Stimulated activated naive CD8-positive, alpha-beta T cell treated with anti-CD3 and anti-CD28 coated beads, Interleukin-15, amount 100 ng/mL, for 72 hours (primary cell): ENCODE data around the gene RPL7A.
"Not testable (repeated sequence)": the region's sequence is repeated elsewhere in the genome, so short reads cannot be mapped to it uniquely, and the experiment has no call there.

Source experiments
- ATAC-seq: fragments of 150-1000 bp; cut with Tn5 transposase; 2 replicates; pipeline ENCODE4 v1.10.0; 2021; ENCODE audit warnings: mild to moderate bottlenecking, moderate library complexity
- DNase-seq, 2 donors: peaks; one replicate each; pipeline ENCODE4 v3.0.0; 2021 to 2022
- H3K27ac Mint-ChIP-seq, 2 donors: one replicate each; pipeline ENCODE4 v1.8.0; 2022; ENCODE audit warnings: mild to moderate bottlenecking in 2 of 2, mixed read lengths in 2 of 2, moderate library complexity in 2 of 2
- H3K27me3 Mint-ChIP-seq: one replicate; pipeline ENCODE4 v1.8.0; 2022; ENCODE audit warnings: mixed read lengths
- H3K4me1 Mint-ChIP-seq: one replicate; pipeline ENCODE4 v1.8.0; 2022; ENCODE audit warnings: mild to moderate bottlenecking, mixed read lengths
- H3K4me3 Mint-ChIP-seq, 2 donors: one replicate each; pipeline ENCODE4 v1.8.0; 2022; ENCODE audit warnings: mild to moderate bottlenecking in 2 of 2, mixed read lengths in 2 of 2, moderate library complexity in 1 of 2
- H3K9me3 Mint-ChIP-seq, 2 donors: one replicate each; pipeline ENCODE4 v1.8.0; 2022; ENCODE audit warnings: mixed read lengths in 2 of 2

RPL7A gene

GRCh38 chr9:133347985-133348717 lies at the start of gene RPL7A, which contains the start of gene MED22:
TSS of gene RPL7A (plus strand) at chr9:133348218. CDS start at chr9:133348244, 26 bp downstream.
TSS of gene MED22 (minus strand) at chr9:133348131. CDS start at chr9:133346662, 1,469 bp downstream.
- H3K4me1 Mint-ChIP-seq = peaks cover 57% of the 10 kb centered on the region
- H3K27ac Mint-ChIP-seq = peak within 1 kb of the TSS; percentile 100
- H3K4me3 Mint-ChIP-seq = peak within 1 kb of the TSS; percentile 96 to 99

GRCh38 chr9:133299996-133300395 lies 48.0 kb upstream of the RPL7A start:
- not testable (repeated sequence) for H3K27me3 Mint-ChIP-seq, ATAC-seq, DNase-seq, H3K9me3 Mint-ChIP-seq, H3K4me3 Mint-ChIP-seq, H3K27ac Mint-ChIP-seq, H3K4me1 Mint-ChIP-seq

More at GRCh38 chr9:133347985-133348717, at the start of gene RPL7A, which contains the start of gene MED22:
- Mint-ChIP-seq H3K27me3 (no peaks in the 10 kb centered on the region), H3K9me3 (no peaks in the 10 kb centered on the region)
- ATAC-seq (peak; percentile 85), DNase-seq (peak; percentile 91 to 95)

- H3K27ac Mint-ChIP-seq = no peak overlapping the region
- no peak overlapping the region for H3K4me3 Mint-ChIP-seq
- peaks cover 7% of the 10 kb centered on the region for H3K27me3 Mint-ChIP-seq
- ATAC-seq (no peak), DNase-seq (no peak)
- H3K4me1 Mint-ChIP-seq = no peaks in the 10 kb centered on the region
- H3K9me3 Mint-ChIP-seq = no peaks in the 10 kb centered on the region
Observed at GRCh38 chr9:133301253-133302230, 46.5 kb upstream of the RPL7A start.

- ATAC-seq = no peak
- Mint-ChIP-seq H3K4me1 (no peaks in the 10 kb centered on the region), H3K9me3 (no peaks in the 10 kb centered on the region), H3K27ac (no peak overlapping the region), H3K27me3 (peaks cover 12% of the 10 kb centered on the region), H3K4me3 (no peak overlapping the region)
- no peak for DNase-seq
Observed at GRCh38 chr9:133303266-133304157, 44.5 kb upstream of the RPL7A start.

- no peak overlapping the region for H3K4me3 Mint-ChIP-seq
- no peak overlapping the region for H3K27ac Mint-ChIP-seq
- no peaks in the 10 kb centered on the region for H3K4me1 Mint-ChIP-seq
- DNase-seq = no peak
- no peak for ATAC-seq
- no peaks in the 10 kb centered on the region for H3K9me3 Mint-ChIP-seq
- peaks cover 14% of the 10 kb centered on the region for H3K27me3 Mint-ChIP-seq
Observed at GRCh38 chr9:133304158-133304470, 43.9 kb upstream of the RPL7A start.

GRCh38 chr9:133304477-133305377 lies 43.3 kb upstream of the RPL7A start:
- Mint-ChIP-seq H3K4me1 (no peaks in the 10 kb centered on the region), H3K4me3 (no peak overlapping the region), H3K9me3 (no peaks in the 10 kb centered on the region), H3K27ac (peak overlapping the region in 1 of 2 donors; percentile 4), H3K27me3 (peaks cover 20% of the 10 kb centered on the region)
- no peak for DNase-seq
- no peak for ATAC-seq

- ATAC-seq = no peak
- DNase-seq = no peak
- peaks cover 24% of the 10 kb centered on the region for H3K27me3 Mint-ChIP-seq
- no peak overlapping the region for H3K4me3 Mint-ChIP-seq
- no peaks in the 10 kb centered on the region for H3K4me1 Mint-ChIP-seq
- no peaks in the 10 kb centered on the region for H3K9me3 Mint-ChIP-seq
- no peak overlapping the region for H3K27ac Mint-ChIP-seq
Observed at GRCh38 chr9:133305731-133306130, 42.3 kb upstream of the RPL7A start.

GRCh38 chr9:133306242-133307204 lies 41.5 kb upstream of the RPL7A start:
- DNase-seq = no peak
- ATAC-seq = no peak
- no peaks in the 10 kb centered on the region for H3K4me1 Mint-ChIP-seq
- H3K27ac Mint-ChIP-seq = no peak overlapping the region
- no peaks in the 10 kb centered on the region for H3K9me3 Mint-ChIP-seq
- no peak overlapping the region for H3K4me3 Mint-ChIP-seq
- peaks cover 24% of the 10 kb centered on the region for H3K27me3 Mint-ChIP-seq

GRCh38 chr9:133307301-133307700 lies 40.7 kb upstream of the RPL7A start:
- Mint-ChIP-seq H3K4me1 (no peaks in the 10 kb centered on the region), H3K4me3 (no peak overlapping the region), H3K27me3 (peaks cover 24% of the 10 kb centered on the region), H3K9me3 (no peaks in the 10 kb centered on the region), H3K27ac (no peak overlapping the region)
- DNase-seq = no peak
- ATAC-seq = no peak

- Mint-ChIP-seq H3K4me1 (no peaks in the 10 kb centered on the region), H3K4me3 (no peak overlapping the region), H3K9me3 (no peaks in the 10 kb centered on the region), H3K27ac (peak overlapping the region in 1 of 2 donors; percentile 37), H3K27me3 (peaks cover 24% of the 10 kb centered on the region)
- ATAC-seq = no peak
- DNase-seq = no peak
Observed at GRCh38 chr9:133309608-133310007, 38.4 kb upstream of the RPL7A start.

- no peak for ATAC-seq
- no peak for DNase-seq
- no peaks in the 10 kb centered on the region for H3K4me1 Mint-ChIP-seq
Observed at GRCh38 chr9:133315997-133316396, 32.0 kb upstream of the RPL7A start.

GRCh38 chr9:133317551-133317950 lies 30.5 kb upstream of the RPL7A start:
- not testable (repeated sequence) for ATAC-seq, H3K27ac Mint-ChIP-seq, H3K9me3 Mint-ChIP-seq, H3K27me3 Mint-ChIP-seq, DNase-seq, H3K4me1 Mint-ChIP-seq, H3K4me3 Mint-ChIP-seq

More at GRCh38 chr9:133315997-133316396, 32.0 kb upstream of the RPL7A start:
- Mint-ChIP-seq H3K4me3 (no peak overlapping the region), H3K9me3 (no peaks in the 10 kb centered on the region), H3K27me3 (no peaks in the 10 kb centered on the region), H3K27ac (no peak overlapping the region)

GRCh38 chr9:133320421-133320881 lies 27.6 kb upstream of the RPL7A start:
- Mint-ChIP-seq H3K4me1 (peaks cover 6% of the 10 kb centered on the region), H3K27ac (no peak overlapping the region), H3K4me3 (no peak overlapping the region), H3K9me3 (peaks cover 4 to 6% of the 10 kb centered on the region in 2 donors), H3K27me3 (no peaks in the 10 kb centered on the region)
- DNase-seq (no peak), ATAC-seq (no peak)
